ENCODE results near the gene PRUNE2. TPM values are rescaled to one million over a fixed set of nuclear protein-coding genes. Genes with fewer than 3 reads are reported as not detected.

PRUNE2 gene
- total RNA-seq, 2 experiments from 2014 or later, result 0.38 to 0.72 TPM

DNA sequence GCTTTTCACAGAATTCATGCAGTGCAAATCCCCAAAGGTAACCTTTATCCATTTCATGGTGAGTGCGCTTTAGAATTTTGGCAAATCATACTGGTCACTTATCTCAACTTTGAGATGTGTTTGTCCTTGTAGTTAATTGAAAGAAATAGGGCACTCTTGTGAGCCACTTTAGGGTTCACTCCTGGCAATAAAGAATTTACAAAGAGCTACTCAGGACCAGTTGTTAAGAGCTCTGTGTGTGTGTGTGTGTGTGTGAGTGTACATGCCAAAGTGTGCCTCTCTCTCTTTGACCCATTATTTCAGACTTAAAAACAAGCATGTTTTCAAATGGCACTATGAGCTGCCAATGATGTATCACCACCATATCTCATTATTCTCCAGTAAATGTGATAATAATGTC is 120.4 kb downstream of the PRUNE2 start:
- CTCF ChIA-PET, result interaction anchor here (1.1 kb wide), 1 partner anchor 365 kb away, joined by 3 read pairs; no protein-coding TSS in a partner anchor
- DNase-seq, result no peak
- TF ChIP-seq, protein P1, sequence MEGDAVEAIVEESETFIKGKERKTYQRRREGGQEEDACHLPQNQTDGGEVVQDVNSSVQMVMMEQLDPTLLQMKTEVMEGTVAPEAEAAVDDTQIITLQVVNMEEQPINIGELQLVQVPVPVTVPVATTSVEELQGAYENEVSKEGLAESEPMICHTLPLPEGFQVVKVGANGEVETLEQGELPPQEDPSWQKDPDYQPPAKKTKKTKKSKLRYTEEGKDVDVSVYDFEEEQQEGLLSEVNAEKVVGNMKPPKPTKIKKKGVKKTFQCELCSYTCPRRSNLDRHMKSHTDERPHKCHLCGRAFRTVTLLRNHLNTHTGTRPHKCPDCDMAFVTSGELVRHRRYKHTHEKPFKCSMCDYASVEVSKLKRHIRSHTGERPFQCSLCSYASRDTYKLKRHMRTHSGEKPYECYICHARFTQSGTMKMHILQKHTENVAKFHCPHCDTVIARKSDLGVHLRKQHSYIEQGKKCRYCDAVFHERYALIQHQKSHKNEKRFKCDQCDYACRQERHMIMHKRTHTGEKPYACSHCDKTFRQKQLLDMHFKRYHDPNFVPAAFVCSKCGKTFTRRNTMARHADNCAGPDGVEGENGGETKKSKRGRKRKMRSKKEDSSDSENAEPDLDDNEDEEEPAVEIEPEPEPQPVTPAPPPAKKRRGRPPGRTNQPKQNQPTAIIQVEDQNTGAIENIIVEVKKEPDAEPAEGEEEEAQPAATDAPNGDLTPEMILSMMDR (IDR thresholded peaks at IDR 0.05), result no peak
- Mint-ChIP-seq H3K36me3 (ENCODE audit: low read depth) (no peaks in the 10 kb centered on the region), H3K4me1 (ENCODE audit: low read depth) (no peaks in the 10 kb centered on the region), H3K27ac (no peak overlapping the region), H3K27me3 (peaks cover 15% of the 10 kb centered on the region), H3K4me3 (no peak overlapping the region), H3K9me3 (no peaks in the 10 kb centered on the region)
- ATAC-seq, result no peak
- POLR2A ChIA-PET, result no interaction called here
- intact Hi-C loops (cut with micrococcal nuclease), result no loop called here

DNA sequence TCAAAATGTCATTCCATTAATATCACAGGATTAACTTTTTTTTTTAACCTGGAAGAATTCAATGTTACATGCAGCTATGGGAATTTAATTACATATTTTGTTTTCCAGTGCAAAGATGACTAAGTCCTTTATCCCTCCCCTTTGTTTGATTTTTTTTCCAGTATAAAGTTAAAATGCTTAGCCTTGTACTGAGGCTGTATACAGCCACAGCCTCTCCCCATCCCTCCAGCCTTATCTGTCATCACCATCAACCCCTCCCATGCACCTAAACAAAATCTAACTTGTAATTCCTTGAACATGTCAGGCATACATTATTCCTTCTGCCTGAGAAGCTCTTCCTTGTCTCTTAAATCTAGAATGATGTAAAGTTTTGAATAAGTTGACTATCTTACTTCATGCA is 121.0 kb downstream of the PRUNE2 start:
- Mint-ChIP-seq H3K4me1 (ENCODE audit: low read depth) (no peaks in the 10 kb centered on the region), H3K27me3 (peaks cover 15% of the 10 kb centered on the region), H3K36me3 (ENCODE audit: low read depth) (no peaks in the 10 kb centered on the region), H3K27ac (no peak overlapping the region), H3K9me3 (no peaks in the 10 kb centered on the region), H3K4me3 (no peak overlapping the region)
- no peak for DNase-seq
- TF ChIP-seq, protein P1 (IDR thresholded peaks at IDR 0.05), result no peak
- no peak for ATAC-seq
- ChIA-PET CTCF (interaction anchor here (1.1 kb wide), 1 partner anchor 366 kb away, joined by 3 read pairs; no protein-coding TSS in a partner anchor), POLR2A (no interaction called here)
- intact Hi-C loops (cut with micrococcal nuclease), result no loop called here

DNA sequence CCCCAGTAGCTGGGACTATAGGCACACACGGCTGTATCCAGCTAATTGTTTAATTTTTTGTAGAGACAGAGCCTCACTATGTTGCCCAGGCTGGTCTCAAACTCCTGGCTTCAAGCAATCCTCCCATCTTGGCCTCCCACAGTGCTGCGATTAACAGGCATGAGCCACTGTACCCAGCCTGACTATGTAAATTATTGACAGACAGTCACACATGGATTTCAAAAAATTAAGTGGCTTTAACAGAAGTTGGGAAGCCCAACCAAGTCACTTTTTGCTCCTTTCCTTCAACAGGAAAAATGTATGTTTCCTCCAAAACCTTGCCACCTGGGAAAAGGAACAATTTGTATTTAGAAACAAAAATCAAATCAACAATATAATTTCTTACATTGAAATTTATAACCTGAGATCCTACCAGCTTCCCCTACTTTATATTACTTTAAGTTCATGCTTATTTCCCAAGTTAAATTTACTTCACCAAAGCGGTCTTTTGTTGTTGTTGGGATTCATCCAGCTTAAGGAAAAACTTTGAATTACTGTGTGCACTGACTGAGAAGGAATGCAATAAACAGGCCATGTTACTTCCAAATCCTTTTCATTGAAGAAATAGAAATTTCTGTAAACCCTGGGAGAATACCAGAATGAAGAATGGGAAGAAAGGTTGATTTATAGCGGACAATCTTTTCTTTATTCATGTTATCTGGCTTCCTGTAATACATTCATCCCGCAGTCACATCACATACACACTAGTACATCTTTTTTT is 133.0 kb downstream of the PRUNE2 start:
- Mint-ChIP-seq H3K36me3 (ENCODE audit: low read depth) (no peaks in the 10 kb centered on the region), H3K27ac (no peak overlapping the region), H3K9me3 (no peaks in the 10 kb centered on the region), H3K4me3 (no peak overlapping the region), H3K4me1 (ENCODE audit: low read depth) (no peaks in the 10 kb centered on the region), H3K27me3 (no peaks in the 10 kb centered on the region)
- CTCF ChIA-PET, result no interaction called here
- TF ChIP-seq, protein P1 (IDR thresholded peaks at IDR 0.05), result no peak
- POLR2A ChIA-PET, result no interaction called here
- intact Hi-C loops (cut with micrococcal nuclease), result no loop called here
- DNase-seq (no peak), ATAC-seq (no peak)

DNA sequence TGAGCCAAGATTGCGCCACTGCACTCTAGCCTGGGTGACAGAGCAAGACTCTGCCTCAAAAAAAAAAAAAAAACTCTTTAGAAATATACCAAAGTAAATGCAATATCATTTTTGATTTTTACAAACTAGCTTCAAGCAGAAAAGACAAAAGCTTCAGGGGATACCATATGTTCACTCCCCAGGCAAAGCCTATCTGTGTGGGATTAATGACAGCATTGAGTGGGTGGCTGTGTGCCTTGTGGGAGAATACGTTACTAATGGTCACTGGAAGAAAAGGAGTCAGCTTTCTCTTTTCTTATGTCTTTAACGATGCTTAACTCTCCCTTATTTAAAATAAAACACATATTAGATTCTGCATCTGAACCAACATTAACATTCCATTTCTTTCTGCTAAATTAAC is 139.8 kb downstream of the PRUNE2 start:
- intact Hi-C loops (cut with micrococcal nuclease), result no loop called here
- ATAC-seq (no peak), DNase-seq (no peak)
- no peak overlapping the region for H3K27ac Mint-ChIP-seq
- ChIA-PET POLR2A (no interaction called here), CTCF (no interaction called here)
- H3K9me3 Mint-ChIP-seq, result no peaks in the 10 kb centered on the region
- H3K4me3 Mint-ChIP-seq, result no peak overlapping the region
- no peaks in the 10 kb centered on the region for H3K36me3 Mint-ChIP-seq (ENCODE audit: low read depth)
- TF ChIP-seq, protein P1 (IDR thresholded peaks at IDR 0.05), result no peak
- no peaks in the 10 kb centered on the region for H3K27me3 Mint-ChIP-seq
- no peaks in the 10 kb centered on the region for H3K4me1 Mint-ChIP-seq (ENCODE audit: low read depth)

DNA sequence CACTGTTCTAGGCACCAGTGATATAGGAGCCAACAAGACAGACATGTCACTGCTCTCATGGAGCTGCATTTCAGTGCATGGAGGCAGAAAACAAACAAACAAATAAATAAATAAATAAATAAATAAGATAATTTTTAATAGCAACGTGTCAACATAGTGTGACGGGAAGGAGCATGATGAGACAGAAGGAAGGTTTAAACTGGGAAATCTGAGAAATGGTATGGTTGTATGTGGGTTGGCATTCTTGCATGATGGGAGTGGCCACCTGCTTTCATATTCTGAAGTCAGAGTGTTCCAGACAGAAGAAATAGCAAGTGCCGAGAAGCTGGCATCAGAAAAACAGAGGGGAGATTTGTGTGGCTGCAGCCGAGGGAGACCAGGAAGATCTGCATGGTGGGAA is 141.8 kb downstream of the PRUNE2 start, which contains the start of gene PCA3:
TSS of gene PCA3 (plus strand) at position 301 of the 400 bp plus-strand sequence.
- ATAC-seq (no peak), DNase-seq (no peak)
- Mint-ChIP-seq H3K9me3 (no peaks in the 10 kb centered on the region), H3K4me1 (ENCODE audit: low read depth) (no peaks in the 10 kb centered on the region), H3K36me3 (ENCODE audit: low read depth) (no peaks in the 10 kb centered on the region), H3K27ac (no peak within 1 kb of the TSS), H3K4me3 (no peak within 1 kb of the TSS), H3K27me3 (peaks cover 1% of the 10 kb centered on the region)
- intact Hi-C loops (cut with micrococcal nuclease), result no loop called here
- ChIA-PET POLR2A (no interaction called here), CTCF (no interaction called here)
- TF ChIP-seq, protein P1 (IDR thresholded peaks at IDR 0.05), result no peak

Measured in activated CD8-positive, alpha-beta T cell treated with anti-CD3 and anti-CD28 coated beads for 36 hours (primary cell).